DOHH2 (cell line): ENCODE results near the gene COL2A1.

Experiments used
- H3F3A ChIP-seq: fragments of 200-600 bp; sonication (generic), shearing (Covaris generic); 2 replicates; pipeline ENCODE4 v1.6.0; 2016; ENCODE audit warnings: antibody characterized with exemption, mild to moderate bottlenecking; ENCODE audit not compliant: control insufficient read depth, insufficient read depth
- H3K27ac ChIP-seq: fragments of 200-600 bp; sonication (generic); 2 replicates; pipeline ENCODE4 v1.5.1; 2014; ENCODE audit warnings: low read depth, mild to moderate bottlenecking, low read length, moderate library complexity
- H3K27me3 ChIP-seq: fragments of 200-600 bp; sonication (generic); 2 replicates; pipeline ENCODE4 v1.6.1; 2014; ENCODE audit warnings: mild to moderate bottlenecking, low read length, mixed read lengths; ENCODE audit not compliant: control insufficient read depth
- H3K36me3 ChIP-seq: fragments of 200-600 bp; sonication (generic); 2 replicates; pipeline ENCODE4 v1.6.1; 2014; ENCODE audit warnings: mild to moderate bottlenecking, low read length, moderate library complexity, mixed read lengths; ENCODE audit not compliant: control insufficient read depth
- H3K4me1 ChIP-seq: fragments of 200-600 bp; sonication (generic); 2 replicates; pipeline ENCODE4 v1.6.1; 2014; ENCODE audit warnings: mild to moderate bottlenecking, low read length, mixed read lengths; ENCODE audit not compliant: control insufficient read depth
- H3K4me2 ChIP-seq: fragments of 200-600 bp; sonication (generic); 2 replicates; pipeline ENCODE4 v1.6.0; 2014; ENCODE audit warnings: mild to moderate bottlenecking, low read length, moderate library complexity
- H3K4me3 ChIP-seq: fragments of 200-600 bp; sonication (generic); 2 replicates; pipeline ENCODE4 v1.5.1; 2014; ENCODE audit warnings: mild to moderate bottlenecking, low read length, mixed read lengths
- H3K79me2 ChIP-seq: fragments of 200-600 bp; sonication (generic); 2 replicates; pipeline ENCODE4 v1.6.1; 2014; ENCODE audit warnings: mild to moderate bottlenecking, low read length, mixed read lengths; ENCODE audit not compliant: control insufficient read depth
- H3K9me2 ChIP-seq: fragments of 200-600 bp; sonication (generic); replicated peaks from 2 replicates; pipeline ENCODE4 v1.6.1; 2014; ENCODE audit warnings: mild to moderate bottlenecking, low read length, mixed read lengths; ENCODE audit not compliant: control insufficient read depth
- H3K9me3 ChIP-seq: fragments of 200-600 bp; sonication (generic); 2 replicates; pipeline ENCODE4 v1.6.1; 2014; ENCODE audit warnings: antibody characterized with exemption, low read length, mixed read lengths; ENCODE audit not compliant: control insufficient read depth, insufficient read depth
- H4K20me1 ChIP-seq: fragments of 200-600 bp; sonication (generic); 2 replicates; pipeline ENCODE4 v1.6.0; 2014; ENCODE audit warnings: low read depth, mild to moderate bottlenecking, antibody characterized with exemption, low read length, moderate library complexity; ENCODE audit not compliant: control insufficient read depth, insufficient read depth
- CTCF ChIP-seq: fragments of 200-600 bp; sonication (generic); IDR thresholded peaks from one replicate; pipeline ENCODE4 v1.5.1; 2014; ENCODE audit warnings: antibody characterized with exemption, mild to moderate bottlenecking, low read depth, low read length; ENCODE audit not compliant: poor library complexity, severe bottlenecking
- EZH2phosphoT487 ChIP-seq: fragments of 200-600 bp; sonication (generic); IDR thresholded peaks from 2 replicates; pipeline ENCODE4 v1.6.1; 2017; ENCODE audit warnings: borderline replicate concordance, mild to moderate bottlenecking, antibody characterized with exemption, low read length, moderate library complexity, mixed read lengths

The COL2A1 gene

GRCh38 chr12:47938594-47938993, 65.7 kb downstream of the COL2A1 start:
- Histone ChIP-seq H3K79me2 (no peaks in the 10 kb centered on the region), H3K9me3 (no peaks in the 10 kb centered on the region), H3K36me3 (no peaks in the 10 kb centered on the region), H3K27me3 (no peaks in the 10 kb centered on the region; the same call in 1 of the 2 replicates), H3K27ac (no peak overlapping the region), H3K4me2 (no peak overlapping the region), H4K20me1 (no peaks in the 10 kb centered on the region), H3K9me2 (no peaks in the 10 kb centered on the region), H3K4me3 (no peak overlapping the region), H3F3A (0 out of 2 replicates have a peak, but pooled peaks cover 2% of the 10 kb centered on the region), H3K4me1 (peaks cover 4% of the 10 kb centered on the region; the same call in 1 of the 2 replicates)
- TF ChIP-seq CTCF = no peak
- TF ChIP-seq EZH2phosphoT487 = no peak

GRCh38 chr12:47938093-47938492, 66.2 kb downstream of the COL2A1 start:
- TF ChIP-seq CTCF (no peak), EZH2phosphoT487 (no peak)
- no peaks in the 10 kb centered on the region for H4K20me1 ChIP-seq
- no peaks in the 10 kb centered on the region for H3K9me2 ChIP-seq
- no peaks in the 10 kb centered on the region for H3K9me3 ChIP-seq
- H3K27ac ChIP-seq = no peak overlapping the region
- peaks cover 4% of the 10 kb centered on the region; the same call in 1 of the 2 replicates for H3K4me1 ChIP-seq
- H3K4me2 ChIP-seq = no peak overlapping the region
- no peaks in the 10 kb centered on the region for H3K79me2 ChIP-seq
- H3K4me3 ChIP-seq = no peak overlapping the region
- no peaks in the 10 kb centered on the region for H3K36me3 ChIP-seq
- H3K27me3 ChIP-seq = no peaks in the 10 kb centered on the region; the same call in 1 of the 2 replicates
- 0 out of 2 replicates have a peak, but pooled peaks cover 2% of the 10 kb centered on the region for H3F3A ChIP-seq

- Histone ChIP-seq H4K20me1 (no peaks in the 10 kb centered on the region), H3K27me3 (peaks cover 9% of the 10 kb centered on the region; the same call in 1 of the 2 replicates), H3K9me2 (no peaks in the 10 kb centered on the region), H3F3A (0 out of 2 replicates have a peak, but pooled peaks cover 2% of the 10 kb centered on the region), H3K79me2 (no peaks in the 10 kb centered on the region), H3K4me3 (no peak overlapping the region), H3K36me3 (no peaks in the 10 kb centered on the region), H3K9me3 (no peaks in the 10 kb centered on the region), H3K4me1 (no peaks in the 10 kb centered on the region; the same call in 1 of the 2 replicates), H3K27ac (no peak overlapping the region), H3K4me2 (no peak overlapping the region)
- TF ChIP-seq EZH2phosphoT487 = no peak
Observed at GRCh38 chr12:47935184-47935583, 69.1 kb downstream of the COL2A1 start.

GRCh38 chr12:47931187-47931586, 73.1 kb downstream of the COL2A1 start:
- Histone ChIP-seq H3K27ac (no peak overlapping the region), H3K4me3 (no peak overlapping the region), H3K27me3 (peaks cover 17% of the 10 kb centered on the region), H3K9me2 (no peaks in the 10 kb centered on the region), H3K4me1 (no peaks in the 10 kb centered on the region), H3K9me3 (no peaks in the 10 kb centered on the region), H3F3A (0 out of 2 replicates have a peak, but pooled peaks cover 2% of the 10 kb centered on the region), H3K79me2 (no peaks in the 10 kb centered on the region), H3K36me3 (no peaks in the 10 kb centered on the region), H3K4me2 (no peak overlapping the region), H4K20me1 (no peaks in the 10 kb centered on the region)
- TF ChIP-seq CTCF (no peak), EZH2phosphoT487 (no peak)
